HG03139 (cell line): Measurements from ENCODE around the gene RB1.
"Not testable (repeated sequence)": the region's sequence is repeated elsewhere in the genome, so short reads cannot be mapped to it uniquely, and the experiment has no call there.

Experiments used
- ATAC-seq: cut with Tn5 transposase; IDR thresholded peaks from one replicate; pipeline ENCODE4 v1.9.1; 2021; ENCODE audit not compliant: unreplicated experiment

The RB1 gene

GRCh38 chr13:48448285-48448958, 144.9 kb downstream of the RB1 start:
- no peak for ATAC-seq

- ATAC-seq: no peak
Measured at GRCh38 chr13:48448959-48449614, 145.5 kb downstream of the RB1 start.

- ATAC-seq: no peak
Measured at GRCh38 chr13:48449656-48450055, 146.1 kb downstream of the RB1 start.

- ATAC-seq: not testable (repeated sequence)
Measured at GRCh38 chr13:48451196-48451595, 147.6 kb downstream of the RB1 start.

GRCh38 chr13:48456546-48456945, 153.0 kb downstream of the RB1 start:
- ATAC-seq: no peak

- ATAC-seq: no peak
Measured at GRCh38 chr13:48457578-48458242, 154.2 kb downstream of the RB1 start.

GRCh38 chr13:48475230-48475629, 171.7 kb downstream of the RB1 start:
- ATAC-seq: no peak

GRCh38 chr13:48476215-48476614, 172.7 kb downstream of the RB1 start:
- ATAC-seq: no peak

GRCh38 chr13:48476686-48477085, 173.1 kb downstream of the RB1 start:
- no peak for ATAC-seq

- ATAC-seq: no peak
Measured at GRCh38 chr13:48477191-48477855, 173.8 kb downstream of the RB1 start.

GRCh38 chr13:48478391-48478790, 174.8 kb downstream of the RB1 start:
- ATAC-seq: no peak

- no peak for ATAC-seq
Measured at GRCh38 chr13:48483575-48483974, 180.0 kb downstream of the RB1 start.

GRCh38 chr13:48485432-48485831, 181.9 kb downstream of the RB1 start:
- no peak for ATAC-seq

- ATAC-seq: no peak
Measured at GRCh38 chr13:48486362-48486761, 182.8 kb downstream of the RB1 start.

GRCh38 chr13:48486836-48487235, 183.3 kb downstream of the RB1 start:
- ATAC-seq: no peak

GRCh38 chr13:48487968-48488367, 184.4 kb downstream of the RB1 start:
- ATAC-seq: no peak

- ATAC-seq: no peak
Measured at GRCh38 chr13:48488995-48489394, 185.4 kb downstream of the RB1 start.

- ATAC-seq: no peak
Measured at GRCh38 chr13:48489666-48490065, 186.1 kb downstream of the RB1 start.

GRCh38 chr13:48490241-48490640, 186.7 kb downstream of the RB1 start:
- ATAC-seq: no peak

GRCh38 chr13:48491423-48492095, 188.0 kb downstream of the RB1 start:
- peak; percentile 1 for ATAC-seq

- peak; percentile 54 for ATAC-seq
Measured at GRCh38 chr13:48492096-48492440, 188.5 kb downstream of the RB1 start.
